Heart left ventricle (tissue), 13 donors: ENCODE results near the gene LEPROT.

Source experiments
- POLR2A ChIP-seq, 2 donors: fragments of 450-650 bp; IDR thresholded peaks; one replicate each; pipeline ENCODE4 v1.6.1; 2017; ENCODE audit warnings: antibody characterized with exemption in 2 of 2, mild to moderate bottlenecking in 2 of 2, moderate library complexity in 2 of 2
- TF ChIP-seq, protein P1 (sequence below), 12 donors: fragments of 200-600 bp; sonication (generic) in 4 of 12; IDR thresholded peaks; one replicate each; pipeline versions ENCODE4 v1.5.0 to v1.8.0; 2018 to 2022; ENCODE audit warnings: antibody characterized with exemption in 12 of 12, mild to moderate bottlenecking in 5 of 12
- donor health status: ischemic (EF 13 %, LVEDD 7.1; RV severe dilation, severe dysfunction).
- donor health status: DM: no; HTN: yes; CAD: no.
- donor health status: DM: no; HTN: no; CAD: no.
- donor health status: ischemic (EF 25% LVEDD 6.9; RV normal size, moderate dysfunction).
- donor health status: ischemic (EF 25% LVEDD 5.7; RV mildly dilated, moderate dysfunction).
- donor health status: ischemic (EF 35%, LVEDD 5.7; RV mildly dilated, moderate dysfunction).
- donor health status: nonischemic (EF 11% LVEDD 7.7; RV severe dilation, severe dysfunction).
- donor health status: DM: yes; HTN: yes; CAD: no.
- donor health status: PGD.
- donor health status: ischemic (EF 29% LVEDD 5.4; RV normal size, mild dysfunction).
- donor health status: nonischemic (EF 23%, LVEDD 6.1; RV moderate dilation, normal function).

DNA sequence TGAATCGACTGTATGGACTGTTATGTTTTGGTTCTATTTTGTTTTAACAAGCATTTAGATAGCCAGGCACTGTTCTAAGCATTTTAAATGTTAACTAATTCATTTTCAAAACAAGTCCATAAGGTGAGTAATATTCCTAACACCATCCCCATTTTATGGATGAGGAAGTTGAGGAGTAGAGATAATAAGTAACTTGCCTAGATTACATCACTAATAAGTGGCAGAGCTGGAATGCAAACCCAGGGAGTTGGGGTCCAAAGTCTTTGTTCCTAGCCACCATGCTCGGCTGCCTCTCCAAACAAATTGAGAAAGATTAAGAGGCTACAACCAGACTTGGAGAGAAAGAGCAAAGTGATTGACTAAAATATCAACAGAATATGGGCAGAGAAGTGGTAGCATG is 12.6 kb upstream of the LEPROT start:
- TF ChIP-seq, protein P1, sequence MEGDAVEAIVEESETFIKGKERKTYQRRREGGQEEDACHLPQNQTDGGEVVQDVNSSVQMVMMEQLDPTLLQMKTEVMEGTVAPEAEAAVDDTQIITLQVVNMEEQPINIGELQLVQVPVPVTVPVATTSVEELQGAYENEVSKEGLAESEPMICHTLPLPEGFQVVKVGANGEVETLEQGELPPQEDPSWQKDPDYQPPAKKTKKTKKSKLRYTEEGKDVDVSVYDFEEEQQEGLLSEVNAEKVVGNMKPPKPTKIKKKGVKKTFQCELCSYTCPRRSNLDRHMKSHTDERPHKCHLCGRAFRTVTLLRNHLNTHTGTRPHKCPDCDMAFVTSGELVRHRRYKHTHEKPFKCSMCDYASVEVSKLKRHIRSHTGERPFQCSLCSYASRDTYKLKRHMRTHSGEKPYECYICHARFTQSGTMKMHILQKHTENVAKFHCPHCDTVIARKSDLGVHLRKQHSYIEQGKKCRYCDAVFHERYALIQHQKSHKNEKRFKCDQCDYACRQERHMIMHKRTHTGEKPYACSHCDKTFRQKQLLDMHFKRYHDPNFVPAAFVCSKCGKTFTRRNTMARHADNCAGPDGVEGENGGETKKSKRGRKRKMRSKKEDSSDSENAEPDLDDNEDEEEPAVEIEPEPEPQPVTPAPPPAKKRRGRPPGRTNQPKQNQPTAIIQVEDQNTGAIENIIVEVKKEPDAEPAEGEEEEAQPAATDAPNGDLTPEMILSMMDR (IDR thresholded peaks at IDR 0.05), result no peak
- no peak for TF ChIP-seq POLR2A (IDR thresholded peaks at IDR 0.05)
